COLO829 (cell line): ENCODE measurements around the gene ZDHHC19.
"Not testable (repeated sequence)": the region's sequence is repeated elsewhere in the genome, so short reads cannot be mapped to it uniquely, and the experiment has no call there.

ENCODE experiments used
- DNase-seq: peaks from one replicate; pipeline ENCODE4 v3.0.0; 2012; ENCODE audit warnings: low spot score

Gene ZDHHC19

GRCh38 chr3:196203846-196204245 lies 7.4 kb downstream of the ZDHHC19 start:
- DNase-seq: no peak

- no peak for DNase-seq
Observed at GRCh38 chr3:196202516-196202970, 8.7 kb downstream of the ZDHHC19 start.

- DNase-seq: no peak
Observed at GRCh38 chr3:196198771-196199753, 12.1 kb downstream of the ZDHHC19 start.

GRCh38 chr3:196198081-196198675 lies 13.0 kb downstream of the ZDHHC19 start:
- DNase-seq: no peak

GRCh38 chr3:196197524-196197923 lies 13.7 kb downstream of the ZDHHC19 start:
- no peak for DNase-seq

- no peak for DNase-seq
Observed at GRCh38 chr3:196195664-196196265, 15.4 kb downstream of the ZDHHC19 start.

- no peak for DNase-seq
Observed at GRCh38 chr3:196194542-196194915, 16.7 kb downstream of the ZDHHC19 start.

- DNase-seq: no peak
Observed at GRCh38 chr3:196193736-196194541, 17.3 kb downstream of the ZDHHC19 start.

GRCh38 chr3:196193133-196193735 lies 18.0 kb downstream of the ZDHHC19 start:
- DNase-seq: no peak

GRCh38 chr3:196192524-196193051 lies 18.6 kb downstream of the ZDHHC19 start:
- no peak for DNase-seq

- DNase-seq: no peak
Observed at GRCh38 chr3:196192036-196192523, 19.1 kb downstream of the ZDHHC19 start.

GRCh38 chr3:196189566-196190347 lies 21.4 kb downstream of the ZDHHC19 start:
- DNase-seq: no peak

- no peak for DNase-seq
Observed at GRCh38 chr3:196186651-196187573, 24.3 kb downstream of the ZDHHC19 start.

- no peak for DNase-seq
Observed at GRCh38 chr3:196184881-196185280, 26.3 kb downstream of the ZDHHC19 start.

GRCh38 chr3:196184169-196184432 lies 27.1 kb downstream of the ZDHHC19 start:
- DNase-seq: not testable (repeated sequence)

- no peak for DNase-seq
Observed at GRCh38 chr3:196181127-196181546, 30.1 kb downstream of the ZDHHC19 start.

- no peak for DNase-seq
Observed at GRCh38 chr3:196180346-196180745, 30.9 kb downstream of the ZDHHC19 start.

- peak; percentile 85 for DNase-seq
Observed at GRCh38 chr3:196179380-196180308, 31.6 kb downstream of the ZDHHC19 start.
